H9 (cell line): ENCODE measurements around the gene C19orf53. TPM values are rescaled to one million over a fixed set of nuclear protein-coding genes. Genes with fewer than 3 reads are reported as not detected.
A peak's percentile ranks its signal among the peaks of the same experiment; 100 is the strongest.

Experiments
- DNase-seq: peaks from one replicate; pipeline ENCODE4 v3.0.0-alpha.2; 2017
- H2AFZ ChIP-seq: one replicate; pipeline ENCODE4 v1.6.1; 2013; ENCODE audit warnings: mild to moderate bottlenecking, low read length, control low read depth, moderate library complexity
- H2AK5ac ChIP-seq: 2 replicates; pipeline ENCODE4 v1.6.1; 2013; ENCODE audit warnings: low read length, control low read depth, mixed read lengths; ENCODE audit not compliant: insufficient read length
- H2BK120ac ChIP-seq: one replicate; pipeline ENCODE4 v1.6.1; 2013; ENCODE audit warnings: low read depth, mild to moderate bottlenecking, low read length, control low read depth, inconsistent platforms; ENCODE audit not compliant: poor library complexity, severe bottlenecking
- H2BK12ac ChIP-seq: 2 replicates; pipeline ENCODE4 v1.6.1; 2013; ENCODE audit warnings: low read length, control low read depth, mixed read lengths, low read depth; ENCODE audit not compliant: insufficient read length
- H2BK15ac ChIP-seq: 2 replicates; pipeline ENCODE4 v1.6.1; 2013; ENCODE audit warnings: low read depth, low read length, control low read depth
- H2BK20ac ChIP-seq: one replicate; pipeline ENCODE4 v1.6.1; 2013; ENCODE audit warnings: low read depth, mild to moderate bottlenecking, low read length, control low read depth, inconsistent platforms; ENCODE audit not compliant: poor library complexity, severe bottlenecking
- H2BK5ac ChIP-seq: 2 replicates; pipeline ENCODE4 v1.6.1; 2013; ENCODE audit warnings: low read length, control low read depth, mixed read lengths; ENCODE audit not compliant: insufficient read length
- H3K14ac ChIP-seq: 2 replicates; pipeline ENCODE4 v1.6.1; 2013; ENCODE audit warnings: low read length, control low read depth; ENCODE audit not compliant: insufficient read depth
- H3K18ac ChIP-seq: 2 replicates; pipeline ENCODE4 v1.6.1; 2013; ENCODE audit warnings: low read depth, mild to moderate bottlenecking, mixed read lengths, low read length, control low read depth; ENCODE audit not compliant: insufficient read length
- H3K23ac ChIP-seq: 2 replicates; pipeline ENCODE4 v1.6.1; 2013; ENCODE audit warnings: low read length, control low read depth, mixed read lengths, low read depth; ENCODE audit not compliant: insufficient read length
- H3K23me2 ChIP-seq: 2 replicates; pipeline ENCODE4 v1.6.1; 2013; ENCODE audit warnings: low read depth, mild to moderate bottlenecking, mixed read lengths, low read length, control low read depth; ENCODE audit not compliant: insufficient read length, poor library complexity, severe bottlenecking
- H3K27ac ChIP-seq: 2 replicates; pipeline ENCODE4 v1.5.1; 2013; ENCODE audit warnings: low read length, control low read depth, mixed read lengths, low read depth; ENCODE audit not compliant: insufficient read length
- H3K27me3 ChIP-seq: 2 replicates; pipeline ENCODE4 v1.6.1; 2013; ENCODE audit warnings: low read length, control low read depth, inconsistent platforms; ENCODE audit not compliant: insufficient read depth
- H3K4ac ChIP-seq: 2 replicates; pipeline ENCODE4 v1.6.1; 2013; ENCODE audit warnings: low read depth, mild to moderate bottlenecking, control low read depth, inconsistent platforms, low read length, moderate library complexity
- H3K4me1 ChIP-seq: 2 replicates; pipeline ENCODE4 v1.6.1; 2013; ENCODE audit warnings: low read length, control low read depth, inconsistent platforms; ENCODE audit not compliant: insufficient read depth
- H3K4me2 ChIP-seq: 2 replicates; pipeline ENCODE4 v1.6.1; 2013; ENCODE audit warnings: low read length, control low read depth, mixed read lengths; ENCODE audit not compliant: insufficient read length, insufficient read depth
- H3K56ac ChIP-seq: 2 replicates; pipeline ENCODE4 v1.6.1; 2013; ENCODE audit warnings: low read depth, mild to moderate bottlenecking, mixed read lengths, low read length, control low read depth; ENCODE audit not compliant: insufficient read length
- H3K79me1 ChIP-seq: 2 replicates; pipeline ENCODE4 v1.6.1; 2013; ENCODE audit warnings: low read depth, mild to moderate bottlenecking, moderate library complexity, low read length, control low read depth, inconsistent platforms; ENCODE audit not compliant: insufficient read depth, poor library complexity, severe bottlenecking
- H3K79me2 ChIP-seq: 2 replicates; pipeline ENCODE4 v1.6.1; 2013; ENCODE audit warnings: low read length, control low read depth, inconsistent platforms; ENCODE audit not compliant: insufficient read depth
- H3K9ac ChIP-seq: 2 replicates; pipeline ENCODE4 v1.6.1; 2013; ENCODE audit warnings: low read length, control low read depth, mixed read lengths; ENCODE audit not compliant: insufficient read length; ENCODE audit errors: extremely low read depth
- H3K9me3 ChIP-seq: one replicate; pipeline ENCODE4 v1.6.1; 2013; ENCODE audit warnings: low read depth, low read length, inconsistent platforms; ENCODE audit not compliant: control insufficient read depth
- H3T11ph ChIP-seq: one replicate; pipeline ENCODE4 v1.6.1; 2013; ENCODE audit warnings: mild to moderate bottlenecking, low read length, control low read depth, inconsistent platforms
- H4K20me1 ChIP-seq: one replicate; pipeline ENCODE4 v1.6.1; 2013; ENCODE audit not compliant: control insufficient read depth, insufficient read length, insufficient read depth
- H4K5ac ChIP-seq: 2 replicates; pipeline ENCODE4 v1.6.1; 2013; ENCODE audit warnings: low read depth, mild to moderate bottlenecking, mixed read lengths, low read length, control low read depth; ENCODE audit not compliant: insufficient read length
- H4K8ac ChIP-seq: replicated peaks from 2 replicates; pipeline ENCODE4 v1.6.1; 2013; ENCODE audit warnings: low read length, control low read depth, mixed read lengths, low read depth; ENCODE audit not compliant: insufficient read length
- H4K91ac ChIP-seq: 2 replicates; pipeline ENCODE4 v1.6.1; 2013; ENCODE audit warnings: low read depth, mild to moderate bottlenecking, moderate library complexity, mixed read lengths, low read length, control low read depth; ENCODE audit not compliant: insufficient read length
- H3K27ac Mint-ChIP-seq, 3 experiments: 2 replicates in 2 of 3; 3 replicates in 1 of 3; pipeline ENCODE4 v1.8.0; 2020 to 2021; ENCODE audit warnings: mixed read lengths in 3 of 3, mild to moderate bottlenecking in 1 of 3, moderate library complexity in 1 of 3
- H3K27me3 Mint-ChIP-seq: 2 replicates; pipeline ENCODE4 v1.8.0; 2021; ENCODE audit warnings: low read depth, mild to moderate bottlenecking, moderate library complexity, mixed read lengths
- H3K36me3 Mint-ChIP-seq, 3 experiments: 2 replicates in 2 of 3; 3 replicates in 1 of 3; pipeline ENCODE4 v1.8.0; 2020 to 2021; ENCODE audit warnings: low read depth in 3 of 3, mixed read lengths in 3 of 3; ENCODE audit not compliant: insufficient read depth in 1 of 3
- H3K4me1 Mint-ChIP-seq, 2 experiments: 2 replicates each; pipeline ENCODE4 v1.8.0; 2020; ENCODE audit warnings: mixed read lengths in 2 of 2
- H3K4me3 Mint-ChIP-seq, 2 experiments: 2 replicates in 1 of 2; 3 replicates in 1 of 2; pipeline ENCODE4 v1.8.0; 2020 to 2021; ENCODE audit warnings: mild to moderate bottlenecking in 2 of 2, mixed read lengths in 2 of 2, moderate library complexity in 1 of 2
- H3K9me3 Mint-ChIP-seq, 2 experiments: 2 replicates in 1 of 2; 3 replicates in 1 of 2; pipeline ENCODE4 v1.8.0; 2020; ENCODE audit warnings: mild to moderate bottlenecking in 2 of 2, mixed read lengths in 2 of 2, moderate library complexity in 1 of 2
- CTCF ChIP-seq: fragments of 200-600 bp; sonication (generic); conservative IDR thresholded peaks from 3 replicates; pipeline ENCODE4 v1.8.0; 2021; ENCODE audit warnings: antibody characterized with exemption, mild to moderate bottlenecking
- WGBS: extraction: QIAGEN DNeasy Blood & Tissue Kit; methylation state at CpG from one replicate; pipeline ENCODE4 v1.1.7; 2013; ENCODE audit warnings: missing lambda C conversion rate, low lambda C conversion rate, mixed read lengths; ENCODE audit not compliant: insufficient read length; ENCODE audit errors: extremely low coverage; 5-methylcytosine and 5-hydroxymethylcytosine counted together
- total RNA-seq: library from RNA; stranded (reverse); gene quantifications from 2 replicates; pipeline ENCODE4 v1.2.1, GENCODE V29; 2021

The C19orf53 gene
- total RNA-seq, 1 experiment from 2014 or later, result 129 TPM

GRCh38 chr19:13823256-13823655 is 49.0 kb downstream of the C19orf53 start:
- Histone ChIP-seq H3K23me2 (no peaks in the 10 kb centered on the region), H3K14ac (no peak overlapping the region), H3K79me2 (no peaks in the 10 kb centered on the region), H2BK20ac (no peak overlapping the region), H3K18ac (no peak overlapping the region), H3K9me3 (no peaks in the 10 kb centered on the region), H3K56ac (no peak overlapping the region), H2AK5ac (no peak overlapping the region), H3K23ac (no peak overlapping the region), H3K79me1 (no peaks in the 10 kb centered on the region), H3K4ac (no peak overlapping the region), H4K20me1 (no peaks in the 10 kb centered on the region), H2BK5ac (no peak overlapping the region), H3K27me3 (no peaks in the 10 kb centered on the region), H3K4me1 (no peaks in the 10 kb centered on the region), H3K27ac (no peak overlapping the region), H3K4me2 (no peak overlapping the region), H2BK15ac (no peak overlapping the region), H2BK120ac (no peak overlapping the region), H4K5ac (no peak overlapping the region), H3T11ph (no peak overlapping the region), H4K8ac (no peak overlapping the region), H4K91ac (no peak overlapping the region), H2BK12ac (no peak overlapping the region), H2AFZ (no peak overlapping the region), H3K9ac (no peak overlapping the region)
- TF ChIP-seq CTCF, result no peak
- no peaks in the 10 kb centered on the region for H3K27me3 Mint-ChIP-seq
- no peaks in the 10 kb centered on the region for H3K9me3 Mint-ChIP-seq
- DNase-seq, result no peak
- peaks cover 13 to 28% of the 10 kb centered on the region in 2 experiments for H3K4me1 Mint-ChIP-seq
- no peak overlapping the region for H3K4me3 Mint-ChIP-seq
- peak overlapping the region in 1 of 3 experiments; percentile 15; a peak in 2 of 7 replicates for H3K27ac Mint-ChIP-seq
- H3K36me3 Mint-ChIP-seq, result peaks cover 30 to 72% (median 55%) of the 10 kb centered on the region in 3 experiments
- WGBS, result no CpG with 5 or more reads among the region's 8 CpGs
